Mesothelial cell of epicardium (in vitro differentiated cells): ENCODE results near the gene MYOCOS. TPM values are rescaled to one million over a fixed set of nuclear protein-coding genes. Genes with fewer than 3 reads are reported as not detected.
"Not testable (repeated sequence)": the region's sequence is repeated elsewhere in the genome, so short reads cannot be mapped to it uniquely, and the experiment has no call there.

Experiments used
- DNase-seq, 2 experiments: peaks; one replicate each; pipeline ENCODE4 v3.0.0; 2021; ENCODE audit warnings: low spot score in 2 of 2; ENCODE audit not compliant: unreplicated experiment in 2 of 2
- H3K27ac Mint-ChIP-seq: 2 replicates; pipeline ENCODE4 v1.8.0; 2021; ENCODE audit warnings: mixed read lengths
- H3K27me3 Mint-ChIP-seq: 2 replicates; pipeline ENCODE4 v1.8.0; 2021; ENCODE audit warnings: low read depth, mixed read lengths
- H3K36me3 Mint-ChIP-seq: 2 replicates; pipeline ENCODE4 v1.8.0; 2021; ENCODE audit warnings: mixed read lengths
- H3K4me1 Mint-ChIP-seq: 2 replicates; pipeline ENCODE4 v1.8.0; 2021; ENCODE audit warnings: mixed read lengths
- H3K4me3 Mint-ChIP-seq: 2 replicates; pipeline ENCODE4 v1.8.0; 2021; ENCODE audit warnings: mild to moderate bottlenecking, moderate library complexity, mixed read lengths
- H3K9me3 Mint-ChIP-seq: 2 replicates; pipeline ENCODE4 v1.8.0; 2021; ENCODE audit warnings: mixed read lengths
- total RNA-seq: library from RNA; stranded (reverse); gene quantifications from 3 replicates; pipeline ENCODE4 v1.2.1, GENCODE V29; 2021
- TF ChIP-seq, protein P1 (sequence below): fragments of 200-600 bp; sonication (generic); IDR thresholded peaks from one replicate; pipeline ENCODE4 v1.5.0; 2021; ENCODE audit warnings: antibody characterized with exemption; ENCODE audit not compliant: unreplicated experiment

MYOCOS gene
- total RNA-seq, 1 donor from 2014 or later: not detected

GRCh38 chr1:171655746-171656116 lies 33.7 kb downstream of the MYOCOS start:
- H3K9me3 Mint-ChIP-seq: no peaks in the 10 kb centered on the region
- no peak for DNase-seq
- H3K27ac Mint-ChIP-seq: peak overlapping the region; percentile 96
- TF ChIP-seq, protein P1, sequence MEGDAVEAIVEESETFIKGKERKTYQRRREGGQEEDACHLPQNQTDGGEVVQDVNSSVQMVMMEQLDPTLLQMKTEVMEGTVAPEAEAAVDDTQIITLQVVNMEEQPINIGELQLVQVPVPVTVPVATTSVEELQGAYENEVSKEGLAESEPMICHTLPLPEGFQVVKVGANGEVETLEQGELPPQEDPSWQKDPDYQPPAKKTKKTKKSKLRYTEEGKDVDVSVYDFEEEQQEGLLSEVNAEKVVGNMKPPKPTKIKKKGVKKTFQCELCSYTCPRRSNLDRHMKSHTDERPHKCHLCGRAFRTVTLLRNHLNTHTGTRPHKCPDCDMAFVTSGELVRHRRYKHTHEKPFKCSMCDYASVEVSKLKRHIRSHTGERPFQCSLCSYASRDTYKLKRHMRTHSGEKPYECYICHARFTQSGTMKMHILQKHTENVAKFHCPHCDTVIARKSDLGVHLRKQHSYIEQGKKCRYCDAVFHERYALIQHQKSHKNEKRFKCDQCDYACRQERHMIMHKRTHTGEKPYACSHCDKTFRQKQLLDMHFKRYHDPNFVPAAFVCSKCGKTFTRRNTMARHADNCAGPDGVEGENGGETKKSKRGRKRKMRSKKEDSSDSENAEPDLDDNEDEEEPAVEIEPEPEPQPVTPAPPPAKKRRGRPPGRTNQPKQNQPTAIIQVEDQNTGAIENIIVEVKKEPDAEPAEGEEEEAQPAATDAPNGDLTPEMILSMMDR: no peak
- no peaks in the 10 kb centered on the region for H3K36me3 Mint-ChIP-seq
- no peaks in the 10 kb centered on the region for H3K27me3 Mint-ChIP-seq
- peak overlapping the region; percentile 41 for H3K4me3 Mint-ChIP-seq
- H3K4me1 Mint-ChIP-seq: peaks cover 58% of the 10 kb centered on the region

DNA sequence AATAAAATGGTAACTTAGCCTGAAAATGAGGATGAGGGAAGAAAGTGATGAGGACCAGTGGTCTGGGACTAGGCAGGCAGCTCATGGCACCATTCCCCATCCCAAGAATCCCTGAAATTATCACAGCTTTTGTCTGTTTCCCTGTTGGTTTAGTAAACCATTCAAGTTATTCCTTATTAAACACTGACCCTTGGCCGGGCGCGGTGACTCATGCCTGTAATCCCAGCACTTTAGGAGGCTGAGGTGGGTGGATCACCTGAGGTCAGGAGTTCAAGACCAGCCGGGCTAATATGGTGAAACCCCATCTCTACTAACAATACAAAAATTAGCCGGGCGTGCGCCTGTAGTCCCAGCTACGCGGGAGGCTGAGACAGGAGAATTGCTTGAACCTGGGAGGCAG lies 34.2 kb downstream of the MYOCOS start:
- not testable (repeated sequence) for H3K27me3 Mint-ChIP-seq, H3K9me3 Mint-ChIP-seq, H3K36me3 Mint-ChIP-seq, H3K4me3 Mint-ChIP-seq, DNase-seq
- H3K27ac Mint-ChIP-seq: peak overlapping the region; percentile 96
- peaks cover 63% of the 10 kb centered on the region for H3K4me1 Mint-ChIP-seq

DNA sequence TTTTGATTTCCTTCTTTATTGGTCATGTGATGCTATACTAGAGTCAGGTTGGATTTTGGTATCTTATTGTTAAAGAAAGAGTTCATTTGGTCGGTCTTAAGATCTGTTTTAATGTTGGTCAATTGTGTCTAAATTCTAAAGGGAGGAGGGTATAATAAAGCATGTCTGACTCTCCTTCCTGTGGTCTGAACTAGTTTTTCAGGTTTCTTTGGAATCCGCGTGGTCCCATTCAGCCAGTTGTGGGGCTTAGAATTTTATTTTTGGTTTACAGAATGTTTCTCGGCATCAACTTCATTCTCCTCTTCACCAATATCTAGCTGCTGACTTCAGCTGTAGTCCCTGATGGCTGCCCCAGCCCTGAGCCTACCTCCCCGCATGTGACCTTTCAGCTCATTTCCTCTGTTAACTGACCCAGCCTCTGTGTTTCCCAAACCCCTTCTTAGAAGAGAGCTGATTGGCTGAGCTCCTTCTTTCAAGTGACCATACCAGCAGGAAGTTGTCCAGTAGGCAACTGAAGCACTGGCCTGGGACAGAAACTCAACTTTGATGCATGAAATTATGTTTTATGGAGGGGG lies 39.1 kb downstream of the MYOCOS start:
- peaks cover 47% of the 10 kb centered on the region for H3K4me1 Mint-ChIP-seq
- no peaks in the 10 kb centered on the region for H3K27me3 Mint-ChIP-seq
- no peak for DNase-seq
- H3K4me3 Mint-ChIP-seq: no peak overlapping the region
- no peaks in the 10 kb centered on the region for H3K36me3 Mint-ChIP-seq
- TF ChIP-seq, protein P1: no peak
- peak overlapping the region; percentile 81 for H3K27ac Mint-ChIP-seq
- no peaks in the 10 kb centered on the region for H3K9me3 Mint-ChIP-seq

DNA sequence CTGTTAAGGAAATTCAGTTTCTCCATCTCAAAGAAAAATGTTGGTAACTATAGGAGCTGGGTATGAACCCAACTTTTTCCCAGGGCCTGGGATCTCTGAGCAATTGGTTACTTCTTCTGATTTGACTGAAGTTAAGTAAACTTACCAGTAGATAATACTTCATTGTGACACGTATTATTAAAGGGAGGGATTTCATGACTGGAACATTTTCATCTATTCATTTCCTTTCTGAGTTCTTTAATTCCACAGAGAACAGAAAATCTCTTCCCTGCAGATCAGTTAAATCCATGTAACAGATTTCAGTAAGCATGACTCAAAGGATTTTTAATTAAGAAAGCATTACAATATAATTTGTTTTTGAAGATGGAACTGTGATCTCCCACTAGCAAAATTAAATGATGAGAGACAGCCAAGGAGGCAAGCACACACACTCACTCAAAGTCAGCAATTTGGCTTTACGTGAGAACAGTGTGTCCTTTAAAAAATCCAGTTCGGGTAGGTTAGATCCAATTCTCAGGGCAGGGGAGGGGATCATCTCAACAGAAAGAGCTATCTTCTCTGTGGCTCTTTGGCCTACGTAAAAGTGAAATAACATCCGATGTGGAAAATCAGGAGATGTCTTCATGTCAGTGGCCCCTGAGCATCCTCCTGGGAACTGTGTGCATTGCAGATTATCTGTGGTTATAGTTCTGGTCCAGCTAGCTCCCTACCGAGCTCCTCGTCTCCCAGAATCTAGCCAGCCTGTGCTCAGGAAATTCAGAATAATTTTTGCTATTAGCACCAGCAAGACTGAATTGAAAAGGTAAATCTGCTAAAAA lies 41.2 kb downstream of the MYOCOS start:
- Mint-ChIP-seq H3K36me3 (no peaks in the 10 kb centered on the region), H3K4me1 (peaks cover 33% of the 10 kb centered on the region), H3K4me3 (no peak overlapping the region), H3K27ac (peak overlapping the region; percentile 19), H3K9me3 (no peaks in the 10 kb centered on the region), H3K27me3 (no peaks in the 10 kb centered on the region)
- DNase-seq: no peak
- TF ChIP-seq, protein P1: no peak

DNA sequence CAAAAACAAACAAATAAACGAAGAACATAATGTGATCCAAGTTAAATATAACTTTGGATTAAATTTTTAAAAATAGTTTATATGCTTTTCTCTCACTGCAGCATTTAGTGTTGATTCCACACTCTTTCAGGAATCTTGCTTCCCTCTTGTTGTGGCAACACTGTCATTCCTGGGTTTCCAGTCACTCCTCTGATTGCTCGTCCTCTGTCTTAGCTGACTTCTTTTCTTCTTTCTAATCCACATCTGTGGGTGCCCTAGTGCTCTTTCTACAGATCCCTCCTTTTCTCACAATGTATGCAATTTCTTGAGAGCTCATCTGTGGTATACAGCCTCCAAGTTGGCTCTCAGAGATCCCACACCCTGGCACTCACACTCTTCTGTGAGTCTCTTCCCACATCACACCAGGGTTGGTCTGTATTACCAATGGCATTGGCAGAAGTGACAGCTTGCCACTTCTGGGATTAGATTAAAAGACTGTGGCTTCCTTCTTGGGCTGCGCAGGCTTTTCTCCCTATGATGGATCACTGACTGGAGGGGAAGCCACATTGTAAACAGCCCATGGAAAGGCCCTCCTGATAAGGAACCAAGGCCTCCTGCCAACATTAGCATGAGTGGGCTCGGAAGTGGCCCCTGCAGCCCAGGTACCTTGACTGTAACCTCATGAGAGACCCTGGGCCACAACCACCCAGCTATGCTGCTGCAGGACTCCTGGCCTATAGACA lies 42.0 kb downstream of the MYOCOS start:
- no peak overlapping the region for H3K4me3 Mint-ChIP-seq
- H3K36me3 Mint-ChIP-seq: no peaks in the 10 kb centered on the region
- H3K9me3 Mint-ChIP-seq: no peaks in the 10 kb centered on the region
- peak overlapping the region; percentile 32 for H3K27ac Mint-ChIP-seq
- H3K27me3 Mint-ChIP-seq: no peaks in the 10 kb centered on the region
- peaks cover 33% of the 10 kb centered on the region for H3K4me1 Mint-ChIP-seq
- TF ChIP-seq, protein P1: no peak
- no peak for DNase-seq

DNA sequence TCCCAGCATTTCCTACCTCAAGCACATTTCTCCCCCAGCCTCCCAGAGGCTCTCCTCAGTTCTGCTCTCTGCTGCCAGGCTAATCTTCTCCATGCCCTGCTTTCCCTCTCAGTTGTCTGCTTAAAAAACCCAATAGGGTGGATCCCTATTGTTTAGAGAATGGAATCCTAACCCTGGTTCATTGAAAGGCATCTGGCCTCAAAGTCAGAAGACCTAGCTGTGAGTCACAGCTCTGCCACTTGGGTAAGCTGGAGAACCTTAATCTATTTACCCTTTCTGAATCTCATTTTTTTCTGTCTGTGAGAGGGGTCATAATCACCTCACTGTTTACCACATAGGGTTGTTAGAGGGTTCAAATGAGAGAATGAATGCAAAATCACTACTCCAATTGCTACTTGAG lies 42.9 kb downstream of the MYOCOS start:
- H3K36me3 Mint-ChIP-seq: no peaks in the 10 kb centered on the region
- H3K4me1 Mint-ChIP-seq: peaks cover 31% of the 10 kb centered on the region
- DNase-seq: no peak
- H3K27me3 Mint-ChIP-seq: no peaks in the 10 kb centered on the region
- no peak overlapping the region for H3K4me3 Mint-ChIP-seq
- H3K27ac Mint-ChIP-seq: no peak overlapping the region
- TF ChIP-seq, protein P1: no peak
- H3K9me3 Mint-ChIP-seq: no peaks in the 10 kb centered on the region
